Naive B cell (primary cell): Measurements from ENCODE around the gene OR8B8. TPM values are rescaled to one million over a fixed set of nuclear protein-coding genes. Genes with fewer than 3 reads are reported as not detected.
A peak's percentile ranks its signal among the peaks of the same experiment; 100 is the strongest.
"Not testable (repeated sequence)": the region's sequence is repeated elsewhere in the genome, so short reads cannot be mapped to it uniquely, and the experiment has no call there.

Source experiments
- ATAC-seq, 2 donors: fragments of 150-1000 bp; cut with Tn5 transposase; 2 replicates each; pipeline ENCODE4 v1.10.0; 2021; ENCODE audit warnings: low read depth in 2 of 2, mild to moderate bottlenecking in 2 of 2, moderate library complexity in 2 of 2
- DNase-seq: peaks from one replicate; pipeline ENCODE4 v3.0.0; 2022
- H3K27ac Mint-ChIP-seq, 6 donors: one replicate each; pipeline ENCODE4 v1.8.0; 2020 to 2022; ENCODE audit warnings: mild to moderate bottlenecking in 6 of 6, mixed read lengths in 6 of 6, moderate library complexity in 5 of 6, inconsistent platforms in 2 of 6
- H3K27me3 Mint-ChIP-seq, 3 donors: one replicate each; pipeline ENCODE4 v1.8.0; 2021 to 2022; ENCODE audit warnings: mixed read lengths in 3 of 3, mild to moderate bottlenecking in 1 of 3
- H3K36me3 Mint-ChIP-seq, 2 donors: one replicate each; pipeline ENCODE4 v1.8.0; 2020 to 2022; ENCODE audit warnings: mixed read lengths in 2 of 2, inconsistent platforms in 1 of 2, mild to moderate bottlenecking in 1 of 2
- H3K4me1 Mint-ChIP-seq, 3 donors: one replicate each; pipeline ENCODE4 v1.8.0; 2020 to 2022; ENCODE audit warnings: mixed read lengths in 3 of 3, inconsistent platforms in 1 of 3, mild to moderate bottlenecking in 1 of 3, moderate library complexity in 1 of 3
- H3K4me3 Mint-ChIP-seq, 8 donors: one replicate each; pipeline ENCODE4 v1.8.0; 2020 to 2022; ENCODE audit warnings: mild to moderate bottlenecking in 8 of 8, mixed read lengths in 8 of 8, moderate library complexity in 8 of 8, inconsistent platforms in 2 of 8
- H3K9me3 Mint-ChIP-seq, 7 donors: one replicate each; pipeline ENCODE4 v1.8.0; 2020 to 2022; ENCODE audit warnings: mixed read lengths in 7 of 7, mild to moderate bottlenecking in 5 of 7, inconsistent platforms in 2 of 7, moderate library complexity in 1 of 7
- polyA plus RNA-seq, 6 donors: library from polyadenylated mRNA; unstranded; fragments of 300-500 nt; fragmentation: Illumina TruSeq; gene quantifications; one replicate each; pipeline ENCODE4 v1.2.3, GENCODE V29; 2021; ENCODE audit warnings: low read depth in 6 of 6

OR8B8 gene
- polyA plus RNA-seq, 6 donors from 2014 or later = not detected

GRCh38 chr11:124424384-124424921 lies 21.0 kb downstream of the OR8B8 start, which contains the start of gene OR8B4:
OR8B4 (minus strand) TSS chr11:124424871; CDS start chr11:124424871, 0 bp downstream.
- Mint-ChIP-seq H3K36me3 (peaks cover 0 to 3% of the 10 kb centered on the region in 2 donors), H3K4me1 (no peaks in the 10 kb centered on the region), H3K9me3 (peaks cover under 1 to 9% (median 3%) of the 10 kb centered on the region in 7 donors), H3K27ac (peak within 1 kb of the TSS in 1 of 6 donors; percentile 18), H3K4me3 (no peak within 1 kb of the TSS), H3K27me3 (peaks cover 33 to 48% (median 40%) of the 10 kb centered on the region in 3 donors)
- no peak for DNase-seq
- no peak for ATAC-seq

- no peaks in the 10 kb centered on the region for H3K9me3 Mint-ChIP-seq
- no peaks in the 10 kb centered on the region for H3K4me1 Mint-ChIP-seq
- no peaks in the 10 kb centered on the region for H3K36me3 Mint-ChIP-seq
- no peak overlapping the region for H3K27ac Mint-ChIP-seq
- H3K4me3 Mint-ChIP-seq = no peak overlapping the region
- DNase-seq (no peak), ATAC-seq (no peak)
- peaks cover 46 to 53% (median 48%) of the 10 kb centered on the region in 3 donors for H3K27me3 Mint-ChIP-seq
These were observed 24.5 kb downstream of the OR8B8 start for GRCh38 chr11:124421043-124421442.

GRCh38 chr11:124415356-124415923 lies 30.1 kb downstream of the OR8B8 start:
- no peak for DNase-seq
- no peaks in the 10 kb centered on the region for H3K9me3 Mint-ChIP-seq
- H3K4me3 Mint-ChIP-seq = no peak overlapping the region
- no peaks in the 10 kb centered on the region for H3K4me1 Mint-ChIP-seq
- ATAC-seq = no peak
- no peak overlapping the region for H3K27ac Mint-ChIP-seq
- H3K27me3 Mint-ChIP-seq = peaks cover 23 to 32% (median 24%) of the 10 kb centered on the region in 3 donors
- no peaks in the 10 kb centered on the region for H3K36me3 Mint-ChIP-seq

- DNase-seq = no peak
- Mint-ChIP-seq H3K4me1 (peaks cover 0 to 5% (median 0%) of the 10 kb centered on the region in 3 donors), H3K27ac (no peak overlapping the region), H3K27me3 (peaks cover 18 to 36% (median 30%) of the 10 kb centered on the region in 3 donors), H3K4me3 (no peak overlapping the region), H3K36me3 (no peaks in the 10 kb centered on the region), H3K9me3 (no peaks in the 10 kb centered on the region)
- ATAC-seq = no peak
These were observed 35.6 kb downstream of the OR8B8 start for GRCh38 chr11:124409906-124410305.

- H3K4me3 Mint-ChIP-seq = no peak overlapping the region
- no peak for ATAC-seq
- H3K27me3 Mint-ChIP-seq = peaks cover 17 to 23% (median 21%) of the 10 kb centered on the region in 3 donors
- H3K9me3 Mint-ChIP-seq = no peaks in the 10 kb centered on the region
- H3K36me3 Mint-ChIP-seq = no peaks in the 10 kb centered on the region
- no peak overlapping the region for H3K27ac Mint-ChIP-seq
- DNase-seq = no peak
- peaks cover 0 to 5% (median 0%) of the 10 kb centered on the region in 3 donors for H3K4me1 Mint-ChIP-seq
These were observed 39.9 kb downstream of the OR8B8 start for GRCh38 chr11:124405581-124405980.

GRCh38 chr11:124403186-124403585 lies 42.3 kb downstream of the OR8B8 start:
- not testable (repeated sequence) for H3K27ac Mint-ChIP-seq, H3K9me3 Mint-ChIP-seq, H3K36me3 Mint-ChIP-seq, DNase-seq, H3K4me1 Mint-ChIP-seq, H3K4me3 Mint-ChIP-seq, ATAC-seq, H3K27me3 Mint-ChIP-seq

- peak; percentile 22 for DNase-seq
- Mint-ChIP-seq H3K4me1 (peaks cover 0 to 5% (median 0%) of the 10 kb centered on the region in 3 donors), H3K27ac (no peak overlapping the region), H3K4me3 (no peak overlapping the region), H3K36me3 (no peaks in the 10 kb centered on the region), H3K9me3 (no peaks in the 10 kb centered on the region), H3K27me3 (peaks cover 0 to 4% (median 3%) of the 10 kb centered on the region in 3 donors)
- ATAC-seq = peak in 1 of 2 donors; percentile 68
These were observed 43.1 kb downstream of the OR8B8 start for GRCh38 chr11:124402326-124402922.

- Mint-ChIP-seq H3K36me3 (no peaks in the 10 kb centered on the region), H3K27me3 (peaks cover 0 to 3% (median 0%) of the 10 kb centered on the region in 3 donors), H3K27ac (no peak within 1 kb of the TSS), H3K4me1 (no peaks in the 10 kb centered on the region), H3K9me3 (no peaks in the 10 kb centered on the region), H3K4me3 (no peak within 1 kb of the TSS)
- ATAC-seq = no peak
- no peak for DNase-seq
These were observed 46.6 kb downstream of the OR8B8 start, which contains the start of gene OR8B3 for GRCh38 chr11:124398924-124399323. OR8B3 (minus strand) TSS chr11:124399024; CDS start chr11:124397351, 1,673 bp downstream.

GRCh38 chr11:124396847-124397246 lies 48.6 kb downstream of the OR8B8 start:
- not testable (repeated sequence) for H3K27me3 Mint-ChIP-seq, H3K27ac Mint-ChIP-seq, H3K9me3 Mint-ChIP-seq, H3K4me3 Mint-ChIP-seq, H3K4me1 Mint-ChIP-seq, H3K36me3 Mint-ChIP-seq, DNase-seq, ATAC-seq

GRCh38 chr11:124394408-124394807 lies 51.1 kb downstream of the OR8B8 start:
- H3K4me3 Mint-ChIP-seq = no peak overlapping the region
- DNase-seq = no peak

More at GRCh38 chr11:124394408-124394807, 51.1 kb downstream of the OR8B8 start:
- H3K27me3 Mint-ChIP-seq = peaks cover 6 to 15% (median 8%) of the 10 kb centered on the region in 3 donors
- peaks cover 0 to 2% (median 0%) of the 10 kb centered on the region in 7 donors for H3K9me3 Mint-ChIP-seq
- no peak overlapping the region for H3K27ac Mint-ChIP-seq
- H3K4me1 Mint-ChIP-seq = no peaks in the 10 kb centered on the region
- no peak for ATAC-seq
- no peaks in the 10 kb centered on the region for H3K36me3 Mint-ChIP-seq

Other genes with a start within 250 kb of the OR8B8 start
- not detected for gene OR8G1, start 204.6 kb downstream of the OR8B8 start, polyA plus RNA-seq
- gene OR8G5, start 189.3 kb downstream of the OR8B8 start, polyA plus RNA-seq = not detected
- gene OR8D1, start 131.7 kb downstream of the OR8B8 start, polyA plus RNA-seq = not detected
- gene OR8D2, start 125.5 kb downstream of the OR8B8 start, polyA plus RNA-seq = not detected
- gene OR8B2, start 61.2 kb downstream of the OR8B8 start, polyA plus RNA-seq = not detected
- not detected for gene OR8B3, start 46.7 kb downstream of the OR8B8 start, polyA plus RNA-seq
- gene OR8B4, start 20.8 kb downstream of the OR8B8 start, polyA plus RNA-seq = not detected
- gene OR8B12, start 98.0 kb upstream of the OR8B8 start, polyA plus RNA-seq = not detected
- not detected for gene OR8A1, start 124.3 kb upstream of the OR8B8 start, polyA plus RNA-seq
- not detected for gene PANX3, start 165.7 kb upstream of the OR8B8 start, polyA plus RNA-seq
- 10 to 100 TPM; 18.4 to 37.3 (median 26.6) TPM for gene TBRG1, start 177.2 kb upstream of the OR8B8 start, polyA plus RNA-seq
- 1 to 10 TPM; 2.4 to 3.9 (median 3.2) TPM for gene SIAE, start 228.0 kb upstream of the OR8B8 start, polyA plus RNA-seq
- gene SPA17, start 228.2 kb upstream of the OR8B8 start, polyA plus RNA-seq = 1 to 10 TPM in 5 of 6 donors, under 1 TPM in 1; 0.70 to 3.1 (median 1.7) TPM